GM12873 (cell line): ENCODE data around the gene NT5C.

ENCODE experiments used
- CTCF ChIP-seq: IDR thresholded peaks from 2 replicates; pipeline ENCODE4 v1.5.1; 2012; ENCODE audit warnings: low read depth, mild to moderate bottlenecking, moderate library complexity, low read length, control low read depth; ENCODE audit not compliant: insufficient read depth; ENCODE audit errors: missing control alignments

NT5C gene

GRCh38 chr17:75152523-75152921 lies 21.0 kb upstream of the NT5C start:
- TF ChIP-seq CTCF = no peak

GRCh38 chr17:75151930-75152329 lies 20.4 kb upstream of the NT5C start:
- TF ChIP-seq CTCF = no peak

GRCh38 chr17:75147878-75148546 lies 16.5 kb upstream of the NT5C start:
- TF ChIP-seq CTCF = no peak

GRCh38 chr17:75146592-75146991 lies 15.1 kb upstream of the NT5C start:
- TF ChIP-seq CTCF = no peak

GRCh38 chr17:75144816-75145512 lies 13.4 kb upstream of the NT5C start:
- TF ChIP-seq CTCF = no peak

- TF ChIP-seq CTCF = no peak
These were observed 10.9 kb upstream of the NT5C start for GRCh38 chr17:75142236-75142971.

- TF ChIP-seq CTCF = no peak
These were observed 7.0 kb upstream of the NT5C start for GRCh38 chr17:75138519-75138918.
